Measurements from ENCODE around the gene CEACAM19. TPM values are rescaled to one million over a fixed set of nuclear protein-coding genes. Genes with fewer than 3 reads are reported as not detected.

The CEACAM19 gene
- polyA plus RNA-seq, 2 of the 4 experiments (the other 2 are of a cell fraction) = 7.2 to 8.2 TPM

- TF ChIP-seq PBX3 (IDR thresholded peaks at IDR 0.05) = peak; percentile 55; the same call in 1 of the 2 replicates
- TF ChIP-seq MAZ (IDR thresholded peaks at IDR 0.05; ENCODE audit: borderline replicate concordance, low read depth, low read length) = no peak
- 0 out of 2 replicates have a peak, but pooled peaks have one; percentile 11 for TF ChIP-seq HOXB5 (CRISPR knock-in tag; IDR thresholded peaks at IDR 0.05)
- no peak for TF ChIP-seq HES2 (IDR thresholded peaks at IDR 0.05)
Measured at GRCh38 chr19:44657211-44657921, 13.9 kb upstream of the CEACAM19 start (continued).

DNA sequence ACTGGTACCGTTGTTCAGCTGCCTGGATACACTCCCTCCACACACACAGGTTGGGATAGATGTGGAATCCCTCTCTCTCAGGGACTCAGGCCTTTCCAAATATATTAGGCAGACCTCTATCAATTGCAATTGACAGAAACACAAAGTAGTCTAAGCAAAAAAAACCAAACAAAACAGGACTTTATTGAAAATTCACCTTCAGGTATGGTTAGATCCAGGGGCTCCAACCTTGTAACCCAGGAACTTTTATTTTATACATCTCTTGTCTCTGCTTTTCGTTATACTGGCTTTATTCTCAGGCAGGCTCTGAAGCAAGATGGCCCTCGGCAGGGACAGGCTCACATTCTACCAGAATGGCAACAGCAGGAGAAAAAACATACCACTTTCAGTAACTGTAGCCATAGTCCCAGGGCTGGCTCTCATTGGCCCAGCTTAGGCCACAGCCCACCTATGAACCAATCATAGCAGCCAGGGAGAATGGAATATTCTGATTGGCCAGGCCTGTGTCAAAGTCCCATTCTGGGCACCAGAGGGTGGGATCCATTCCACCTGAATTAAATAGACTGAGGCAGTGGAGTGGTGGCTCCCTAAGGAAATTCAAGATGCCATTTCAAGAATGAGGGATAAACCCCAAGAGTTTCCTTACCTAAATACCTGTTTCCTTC, 13.1 kb upstream of the CEACAM19 start:
- no peaks in the 10 kb centered on the region for H3K9me3 ChIP-seq
- ATAC-seq (peak in 1 of 2 experiments; percentile 59; a peak in 3 of 6 replicates), DNase-seq (ENCODE audit: low read depth in 1 of 2, low spot score in 1 of 2) (peak in 1 of 2 experiments; percentile 53), FAIRE-seq (no peak)
- CTCF ChIA-PET = interaction anchor here (0.7 to 13.8 kb wide), 23 partner anchors 10 to 165 kb away, joined by 3 to 180 read pairs (median 22); partner anchors contain the start of genes CEACAM19, IGSF23 and PVR
- POLR2A ChIA-PET = interaction anchor here (0.6 to 1.8 kb wide), 2 partner anchors 70 to 381 kb away, joined by 3 to 4 read pairs; no protein-coding TSS in a partner anchor
- H3K4me1 ChIP-seq = peaks cover 43% of the 10 kb centered on the region
- TF ChIP-seq RFX5 (IDR thresholded peaks at IDR 0.05) = peak; percentile 76
- no peak for TF ChIP-seq HDAC2 (IDR thresholded peaks at IDR 0.05)
- peak overlapping the region in 1 of 2 experiments; percentile 77; a peak in 3 of 6 replicates for H3K27ac ChIP-seq
- H3K4me2 ChIP-seq = no peak overlapping the region
- H3K4me3 ChIP-seq = no peak overlapping the region
- WGBS (ENCODE audit: missing lambda C conversion rate) = 84% methylated on average over 3 of the region's 3 CpGs

DNA sequence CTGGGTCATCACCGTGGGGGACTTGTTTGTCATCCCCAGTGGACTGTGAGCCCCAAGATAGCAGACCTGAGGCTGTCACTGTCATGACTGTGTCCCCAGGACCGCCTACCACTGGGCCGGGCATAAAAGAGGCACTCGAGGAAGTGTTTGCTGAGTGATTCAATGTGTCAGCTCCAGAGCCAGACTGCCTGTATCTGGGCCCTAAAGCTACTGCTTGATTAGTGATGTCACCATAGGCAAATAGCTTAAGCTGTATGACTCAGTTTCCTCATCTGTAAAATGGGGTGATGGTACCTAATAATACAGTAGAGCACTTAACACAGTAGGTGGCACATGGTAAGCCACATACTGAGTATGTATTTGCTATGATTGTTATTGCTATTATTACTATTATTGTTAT, 11.2 kb upstream of the CEACAM19 start:
- no peak for ATAC-seq
- TF ChIP-seq BHLHE40 (IDR thresholded peaks at IDR 0.05; ENCODE audit: low read depth, low read length) (no peak), FOSL2 (IDR thresholded peaks at IDR 0.05) (no peak), FOSL2 (CRISPR knock-in tag; IDR thresholded peaks at IDR 0.05) (peak; percentile 35; the same call in 1 of the 2 replicates), EP300 (IDR thresholded peaks at IDR 0.05) (no peak), JUN (IDR thresholded peaks at IDR 0.05) (peak in 1 of 2 experiments; percentile 7; a peak in 1 of 5 replicates)
- 54% methylated on average over 4 of the region's 4 CpGs for WGBS (ENCODE audit: missing lambda C conversion rate)
- H3K4me2 ChIP-seq = no peak overlapping the region
- POLR2A ChIA-PET = interaction anchor here (1.7 kb wide), 1 partner anchor 16 kb away, joined by 4 read pairs; the partner anchor contains the start of gene PVR
- no peak for DNase-seq (ENCODE audit: low read depth in 1 of 2, low spot score in 1 of 2)
- no peaks in the 10 kb centered on the region for H3K9me3 ChIP-seq
- CTCF ChIA-PET = interaction anchor here (0.7 to 13.8 kb wide), 13 partner anchors 16 to 111 kb away, joined by 3 to 180 read pairs (median 6); partner anchors contain the start of genes CEACAM19 and PVR
- H3K4me1 ChIP-seq = peaks cover 30% of the 10 kb centered on the region
- H3K27ac ChIP-seq = peak overlapping the region in 1 of 2 experiments; percentile 77; a peak in 2 of 6 replicates
- no peak for FAIRE-seq
- no peak overlapping the region for H3K4me3 ChIP-seq

- Histone ChIP-seq H3K4me2 (no peak overlapping the region), H3K9me3 (no peaks in the 10 kb centered on the region), H3K4me1 (peaks cover 30% of the 10 kb centered on the region), H3K27ac (peak overlapping the region in 1 of 2 experiments; percentile 40; a peak in 3 of 6 replicates), H3K4me3 (no peak overlapping the region)
- POLR2A ChIA-PET = interaction anchor here (1.7 kb wide), 1 partner anchor 63 kb away, joined by 4 read pairs; no protein-coding TSS in a partner anchor
- CTCF ChIA-PET = interaction anchor here (0.8 to 13.8 kb wide), 12 partner anchors 8 to 183 kb away, joined by 3 to 180 read pairs (median 13); partner anchors contain the start of gene CEACAM19
- 91% methylated on average over 11 of the region's 11 CpGs for WGBS (ENCODE audit: missing lambda C conversion rate)
- no peak for DNase-seq (ENCODE audit: low read depth in 1 of 2, low spot score in 1 of 2)
- FAIRE-seq = no peak
- TF ChIP-seq JUN (IDR thresholded peaks at IDR 0.05) = peak in 1 of 2 experiments; percentile 48; a peak in 1 of 5 replicates
- no peak for TF ChIP-seq GATA3 (IDR thresholded peaks at IDR 0.05; ENCODE audit: borderline replicate concordance)
- no peak for TF ChIP-seq EHF (CRISPR knock-in tag; IDR thresholded peaks at IDR 0.05)
- ATAC-seq = no peak
Measured at GRCh38 chr19:44661205-44661604, 10.1 kb upstream of the CEACAM19 start.

DNA sequence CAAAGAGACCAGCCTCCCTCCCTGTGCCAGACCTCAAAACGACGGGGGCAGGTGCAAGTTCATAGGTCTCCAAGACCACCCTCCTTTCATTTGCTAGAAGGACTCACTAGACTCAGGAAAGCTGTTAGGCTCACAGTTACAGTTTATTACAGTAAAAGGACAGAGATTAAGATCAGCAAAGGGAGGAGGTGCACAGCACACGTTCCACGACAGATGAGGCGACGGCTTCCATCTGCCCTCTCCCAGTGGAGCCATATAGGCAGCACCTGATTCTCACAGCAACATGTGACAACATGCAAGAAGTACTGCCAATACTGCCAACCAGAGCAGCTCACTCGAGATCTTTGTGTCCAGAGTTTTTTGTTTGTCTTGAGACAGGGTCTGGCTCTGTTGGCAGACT, 9.4 kb upstream of the CEACAM19 start:
- Histone ChIP-seq H3K27ac (peak overlapping the region in 1 of 2 experiments; percentile 40; a peak in 3 of 6 replicates), H3K4me1 (peaks cover 25% of the 10 kb centered on the region), H3K9me3 (no peaks in the 10 kb centered on the region), H3K4me3 (no peak overlapping the region), H3K4me2 (no peak overlapping the region)
- no peak for DNase-seq (ENCODE audit: low read depth in 1 of 2, low spot score in 1 of 2)
- WGBS (ENCODE audit: missing lambda C conversion rate) = 86% methylated on average over 7 of the region's 7 CpGs
- FAIRE-seq = no peak
- TF ChIP-seq NR3C1 (IDR thresholded peaks at IDR 0.05) = no peak
- TF ChIP-seq POLR2AphosphoS2 (conservative IDR thresholded peaks at IDR 0.05; ENCODE audit: low read length) = peak; percentile 80; the same call in 1 of the 2 replicates
- ChIA-PET POLR2A (interaction anchor here (1.7 kb wide), 1 partner anchor 62 kb away, joined by 4 read pairs; no protein-coding TSS in a partner anchor), CTCF (interaction anchor here (0.6 to 13.8 kb wide), 18 partner anchors 9 to 290 kb away, joined by 3 to 180 read pairs (median 8); partner anchors contain the start of genes CEACAM19 and NECTIN2)
- no peak for ATAC-seq

All from A549 (cell line).